Cardiac muscle cell (in vitro differentiated cells and primary cell): ENCODE data around the gene AP2S1. TPM values are rescaled to one million over a fixed set of nuclear protein-coding genes. Genes with fewer than 3 reads are reported as not detected.
"Not testable (repeated sequence)": the region's sequence is repeated elsewhere in the genome, so short reads cannot be mapped to it uniquely, and the experiment has no call there.

Experiments
- DNase-seq, 2 donors: peaks; one replicate each; pipeline versions ENCODE4 v3.0.0 to v3.0.0-alpha.2; 2010 to 2017; ENCODE audit warnings: low read depth in 1 of 2, low spot score in 1 of 2
- H3K27ac ChIP-seq: fragments of 200-600 bp; sonication (generic); 2 replicates; pipeline ENCODE4 v1.5.1; 2016
- H3K27me3 ChIP-seq: fragments of 200-600 bp; sonication (generic); 2 replicates; pipeline ENCODE4 v1.6.0; 2016; ENCODE audit warnings: control low read depth
- H3K36me3 ChIP-seq: fragments of 200-600 bp; sonication (generic); 2 replicates; pipeline ENCODE4 v1.5.1; 2016; ENCODE audit warnings: control low read depth
- H3K4me1 ChIP-seq: fragments of 200-600 bp; sonication (generic); 2 replicates; pipeline ENCODE4 v1.8.1; 2017; ENCODE audit warnings: low read depth, mild to moderate bottlenecking, mixed run types
- H3K4me3 ChIP-seq: fragments of 200-600 bp; sonication (generic); 2 replicates; pipeline ENCODE4 v1.5.1; 2016; ENCODE audit warnings: mild to moderate bottlenecking
- H3K9me3 ChIP-seq: fragments of 200-600 bp; sonication (generic); 2 replicates; pipeline ENCODE4 v1.5.1; 2017; ENCODE audit warnings: low read depth, mild to moderate bottlenecking, control low read depth
- polyA plus RNA-seq: library from polyadenylated mRNA; unstranded; fragments of >200 nt; fragmentation: Nextera tagmentation; extraction: Ambion mirVana; gene quantifications from 2 replicates; pipeline ENCODE4 v1.2.1, GENCODE V29; 2016
- total RNA-seq: library from RNA; depleted of rRNA; stranded (reverse); fragments of >200 nt; gene quantifications from 2 replicates; pipeline ENCODE4 v1.2.3, GENCODE V29; 2016
- TF ChIP-seq, protein P1 (sequence below): IDR thresholded peaks from 2 replicates; pipeline ENCODE4 v1.5.1; 2012; ENCODE audit warnings: low read depth, mild to moderate bottlenecking, low read length

The AP2S1 gene
- total and polyA plus RNA-seq, 2 experiments from 2014 or later, result 76.5 to 260 TPM

DNA sequence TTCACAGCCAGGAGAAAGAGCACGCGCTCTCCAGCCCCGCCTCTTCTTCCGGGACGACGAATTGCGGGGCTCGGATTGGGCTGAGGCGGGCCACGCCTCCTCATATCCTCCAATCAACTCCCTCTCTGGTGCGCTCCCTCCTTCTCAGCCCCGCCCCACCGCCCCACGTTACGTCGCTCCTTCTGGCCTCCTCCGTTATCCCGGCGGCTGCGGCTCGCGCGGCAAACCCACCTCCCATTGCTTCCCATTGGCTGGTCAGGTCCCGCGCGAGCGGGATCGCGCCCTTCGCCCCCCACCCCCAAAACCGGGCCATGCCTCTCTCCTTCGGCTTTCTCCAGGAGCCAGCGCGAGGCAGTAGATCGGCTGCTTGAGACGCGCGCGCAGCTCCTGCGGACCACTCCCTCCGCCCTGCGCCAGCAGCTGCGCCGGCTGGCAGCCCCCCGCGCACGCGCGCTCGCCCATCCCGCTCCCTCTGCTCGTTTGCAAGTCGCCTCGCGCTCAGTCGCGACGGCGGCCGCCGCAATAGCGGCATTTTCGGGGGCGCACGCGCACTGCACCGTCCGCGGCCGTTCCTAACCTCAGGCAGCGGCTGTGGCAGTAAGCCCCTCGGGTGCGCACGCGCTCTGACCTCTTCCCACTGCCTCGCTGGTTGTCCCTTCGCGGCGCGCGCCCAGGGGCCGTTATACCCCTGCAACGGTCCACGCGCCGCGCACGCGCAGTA lies 9.6 kb upstream of the AP2S1 start:
- H3K27me3 ChIP-seq, result no peaks in the 10 kb centered on the region
- no peaks in the 10 kb centered on the region for H3K9me3 ChIP-seq
- peak overlapping the region; percentile 98 for H3K27ac ChIP-seq
- DNase-seq, result peak; percentile 98 to 99
- TF ChIP-seq, protein P1, sequence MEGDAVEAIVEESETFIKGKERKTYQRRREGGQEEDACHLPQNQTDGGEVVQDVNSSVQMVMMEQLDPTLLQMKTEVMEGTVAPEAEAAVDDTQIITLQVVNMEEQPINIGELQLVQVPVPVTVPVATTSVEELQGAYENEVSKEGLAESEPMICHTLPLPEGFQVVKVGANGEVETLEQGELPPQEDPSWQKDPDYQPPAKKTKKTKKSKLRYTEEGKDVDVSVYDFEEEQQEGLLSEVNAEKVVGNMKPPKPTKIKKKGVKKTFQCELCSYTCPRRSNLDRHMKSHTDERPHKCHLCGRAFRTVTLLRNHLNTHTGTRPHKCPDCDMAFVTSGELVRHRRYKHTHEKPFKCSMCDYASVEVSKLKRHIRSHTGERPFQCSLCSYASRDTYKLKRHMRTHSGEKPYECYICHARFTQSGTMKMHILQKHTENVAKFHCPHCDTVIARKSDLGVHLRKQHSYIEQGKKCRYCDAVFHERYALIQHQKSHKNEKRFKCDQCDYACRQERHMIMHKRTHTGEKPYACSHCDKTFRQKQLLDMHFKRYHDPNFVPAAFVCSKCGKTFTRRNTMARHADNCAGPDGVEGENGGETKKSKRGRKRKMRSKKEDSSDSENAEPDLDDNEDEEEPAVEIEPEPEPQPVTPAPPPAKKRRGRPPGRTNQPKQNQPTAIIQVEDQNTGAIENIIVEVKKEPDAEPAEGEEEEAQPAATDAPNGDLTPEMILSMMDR, result no peak
- H3K36me3 ChIP-seq, result no peaks in the 10 kb centered on the region
- H3K4me3 ChIP-seq, result peak overlapping the region; percentile 66
- H3K4me1 ChIP-seq, result peaks cover 24% of the 10 kb centered on the region

- Histone ChIP-seq H3K36me3 (no peaks in the 10 kb centered on the region), H3K9me3 (no peaks in the 10 kb centered on the region), H3K27me3 (no peaks in the 10 kb centered on the region), H3K4me1 (peaks cover 24% of the 10 kb centered on the region), H3K4me3 (peak overlapping the region; percentile 29), H3K27ac (peak overlapping the region; percentile 82)
- no peak for DNase-seq
- TF ChIP-seq, protein P1, result no peak
Observed at GRCh38 chr19:46859637-46860124, 9.0 kb upstream of the AP2S1 start.

DNA sequence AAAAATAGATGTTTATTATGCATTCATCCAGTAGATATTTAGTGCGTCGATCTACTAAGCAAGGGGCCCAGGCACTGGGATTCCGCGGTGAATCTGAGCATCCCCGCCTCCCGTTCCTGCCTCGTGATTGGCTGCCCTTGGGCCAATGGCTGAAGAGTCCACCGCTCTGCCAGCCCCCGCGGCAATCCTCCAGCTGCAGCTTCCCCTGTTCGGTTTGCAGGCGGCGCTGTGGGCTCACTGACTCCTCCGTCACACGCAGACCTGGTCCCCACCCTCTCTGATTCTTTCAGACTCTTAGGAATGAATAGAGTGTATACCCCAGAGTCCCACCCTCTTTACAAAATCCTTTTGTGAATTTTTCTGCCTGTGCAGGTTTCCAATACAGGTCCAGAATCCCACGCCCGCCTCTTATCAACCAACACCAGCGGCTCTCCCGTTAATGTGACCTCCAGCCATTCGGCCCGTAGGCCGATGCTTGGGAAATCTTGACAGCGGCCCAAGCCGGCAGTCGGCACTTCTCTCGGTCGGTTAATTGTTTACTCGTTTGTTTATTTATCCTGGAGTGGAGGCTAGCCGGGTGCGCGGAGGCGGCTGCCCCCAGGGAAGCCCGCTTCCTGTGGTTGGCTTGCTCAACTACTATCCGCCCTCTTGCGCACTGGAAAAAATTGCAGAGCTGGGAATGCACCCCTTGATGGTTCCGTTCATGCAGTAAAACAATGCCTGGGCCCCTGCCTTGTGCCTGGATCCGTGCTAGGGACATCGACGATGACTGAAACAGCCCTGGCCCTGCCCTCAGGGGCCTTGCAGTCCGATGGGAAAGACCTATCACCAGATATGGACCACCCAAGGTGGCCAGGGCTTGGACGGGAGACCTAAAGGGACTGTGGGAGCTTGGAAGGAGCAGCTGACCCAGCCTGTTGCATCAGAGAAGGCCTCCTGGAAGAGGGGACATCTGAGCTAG lies 5.7 kb upstream of the AP2S1 start:
- H3K36me3 ChIP-seq, result no peaks in the 10 kb centered on the region
- peak; percentile 96 to 98 for DNase-seq
- TF ChIP-seq, protein P1, result peak; percentile 87
- no peaks in the 10 kb centered on the region for H3K9me3 ChIP-seq
- H3K4me3 ChIP-seq, result no peak overlapping the region
- no peak overlapping the region for H3K27ac ChIP-seq
- H3K4me1 ChIP-seq, result no peaks in the 10 kb centered on the region
- no peaks in the 10 kb centered on the region for H3K27me3 ChIP-seq

DNA sequence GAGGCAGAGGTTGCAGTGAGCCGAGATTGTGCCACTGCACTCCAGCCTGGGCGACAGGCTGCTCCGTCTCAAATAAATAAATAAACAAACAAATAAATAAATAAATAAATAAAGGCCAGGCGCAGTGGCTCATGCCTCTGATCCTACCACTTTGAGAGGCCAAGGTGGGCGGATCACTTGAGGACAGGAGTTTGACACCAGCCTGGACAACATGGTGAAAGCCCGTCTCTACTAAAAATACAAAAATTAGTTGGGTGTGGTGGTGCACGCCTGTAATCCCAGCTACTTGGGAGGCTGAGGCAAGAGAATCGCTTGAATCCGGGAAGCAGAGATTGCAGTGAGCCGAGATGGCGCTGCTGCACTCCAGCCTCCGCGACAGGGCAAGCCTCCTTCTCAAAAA lies 4.1 kb upstream of the AP2S1 start:
- not testable (repeated sequence) for H3K4me3 ChIP-seq, DNase-seq, H3K27ac ChIP-seq, H3K4me1 ChIP-seq, H3K27me3 ChIP-seq, H3K36me3 ChIP-seq, H3K9me3 ChIP-seq

DNA sequence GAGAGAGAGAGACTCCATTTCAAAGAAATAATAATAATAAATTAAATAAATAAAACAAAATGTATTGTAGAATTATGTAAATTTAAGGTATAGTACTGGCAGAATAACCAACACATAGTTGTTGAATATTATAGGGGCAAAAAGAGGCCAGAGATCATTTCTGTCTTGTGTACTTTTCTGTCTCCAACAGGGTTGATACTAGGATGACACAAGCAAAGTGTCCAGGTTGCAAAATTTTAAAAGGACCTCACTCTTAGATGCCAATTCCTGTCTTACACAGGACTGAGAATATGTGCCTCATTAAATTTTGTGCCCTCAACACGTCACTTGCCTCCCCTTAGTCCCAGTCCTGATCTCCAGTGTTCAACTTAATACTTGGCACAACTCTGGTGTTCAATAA lies 2.2 kb upstream of the AP2S1 start:
- Histone ChIP-seq H3K4me1 (peaks cover 7% of the 10 kb centered on the region), H3K36me3 (no peaks in the 10 kb centered on the region), H3K9me3 (no peaks in the 10 kb centered on the region), H3K4me3 (no peak overlapping the region), H3K27ac (no peak overlapping the region), H3K27me3 (no peaks in the 10 kb centered on the region)
- TF ChIP-seq, protein P1, result no peak
- DNase-seq, result no peak
